ENCODE results near the gene DEPDC4. TPM values are rescaled to one million over a fixed set of nuclear protein-coding genes. Genes with fewer than 3 reads are reported as not detected.

The DEPDC4 gene
- total and polyA plus RNA-seq, 2 experiments from 2014 or later: 2.2 to 9.4 TPM

- TF ChIP-seq ZNF462 (CRISPR knock-in tag; IDR thresholded peaks at IDR 0.05) (no peak), JUNB (IDR thresholded peaks at IDR 0.05; ENCODE audit: unreplicated experiment) (no peak), CTCF (conservative IDR thresholded peaks at IDR 0.05; ENCODE audit: low read depth in 2 of 2) (no peak), ZNF331 (CRISPR knock-in tag; IDR thresholded peaks at IDR 0.05; ENCODE audit: low read depth) (no peak), EZH2phosphoT487 (IDR thresholded peaks at IDR 0.05; ENCODE audit: unreplicated experiment) (no peak), CREB1 (CRISPR knock-in tag; IDR thresholded peaks at IDR 0.05; ENCODE audit: low read depth) (no peak), STAT1 (IDR thresholded peaks at IDR 0.05; ENCODE audit: unreplicated experiment) (no peak), ETS1 (IDR thresholded peaks at IDR 0.05) (no peak)
These were observed 12.0 kb downstream of the DEPDC4 start (continued) for GRCh38 chr12:100254876-100255275.
